ENCODE data around the gene MFSD12.
"Not testable (repeated sequence)": the region's sequence is repeated elsewhere in the genome, so short reads cannot be mapped to it uniquely, and the experiment has no call there.

Gene MFSD12

GRCh38 chr19:3513229-3514140 lies 43.9 kb downstream of the MFSD12 start:
- H3K27ac ChIP-seq (ENCODE audit: low read length), result no peak overlapping the region
- DNase-seq (ENCODE audit: low read depth, low spot score), result no peak
- no peak overlapping the region for H3K4me3 ChIP-seq (ENCODE audit: low read length)
- H3K36me3 ChIP-seq (ENCODE audit: control insufficient read depth, insufficient read depth, low read length), result peaks cover 2% of the 10 kb centered on the region; the same call in 1 of the 2 replicates
- peaks cover 3% of the 10 kb centered on the region for H3K4me1 ChIP-seq (ENCODE audit: control insufficient read depth, insufficient read depth, low read length)
- no CpG with 5 or more reads among the region's 23 CpGs for WGBS (ENCODE audit: insufficient coverage, insufficient read length)
- no peaks in the 10 kb centered on the region for H3K27me3 ChIP-seq (ENCODE audit: control insufficient read depth, insufficient read depth, low read length)
- H3K9me3 ChIP-seq (ENCODE audit: control insufficient read depth, insufficient read depth, low read length), result no peaks in the 10 kb centered on the region

DNA sequence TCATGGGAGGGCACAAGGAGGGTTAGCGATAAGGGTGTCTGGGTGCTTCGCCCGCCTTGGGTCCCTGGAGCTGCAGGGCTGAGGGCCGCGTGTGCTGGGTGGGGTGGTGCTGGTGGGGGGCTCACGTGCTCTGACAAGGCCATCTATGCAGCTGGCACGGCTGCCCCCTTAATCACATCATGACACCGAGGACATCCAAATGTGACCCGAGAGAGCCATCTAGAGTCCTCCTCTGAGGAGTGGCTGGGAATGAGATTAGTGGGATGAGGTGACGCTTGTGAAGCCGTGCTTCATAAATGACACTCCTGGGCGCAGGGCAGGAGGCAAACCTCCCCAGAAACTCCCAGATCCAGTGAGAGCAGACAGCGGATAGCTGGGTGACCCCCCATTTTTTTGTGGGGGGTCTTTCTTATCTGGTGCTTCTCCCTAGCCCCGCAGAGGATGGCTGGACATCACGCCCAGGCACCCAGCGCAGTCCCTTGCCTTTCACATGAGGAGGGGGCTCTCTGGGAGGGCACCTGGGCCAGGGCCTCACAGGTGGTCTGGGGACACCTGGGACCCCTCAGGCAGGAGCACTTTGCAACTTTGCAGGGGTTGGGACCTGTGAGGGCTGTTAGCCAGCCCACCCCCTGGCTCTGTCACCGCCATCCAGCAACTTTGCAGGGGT lies 44.7 kb downstream of the MFSD12 start:
- no peak overlapping the region for H3K4me3 ChIP-seq (ENCODE audit: low read length)
- H3K27me3 ChIP-seq (ENCODE audit: control insufficient read depth, insufficient read depth, low read length), result no peaks in the 10 kb centered on the region
- H3K27ac ChIP-seq (ENCODE audit: low read length), result no peak overlapping the region
- H3K9me3 ChIP-seq (ENCODE audit: control insufficient read depth, insufficient read depth, low read length), result no peaks in the 10 kb centered on the region
- peaks cover 3% of the 10 kb centered on the region; the same call in 1 of the 2 replicates for H3K4me1 ChIP-seq (ENCODE audit: control insufficient read depth, insufficient read depth, low read length)
- no peak for DNase-seq (ENCODE audit: low read depth, low spot score)
- no CpG with 5 or more reads among the region's 17 CpGs for WGBS (ENCODE audit: insufficient coverage, insufficient read length)
- peaks cover 2% of the 10 kb centered on the region; the same call in 1 of the 2 replicates for H3K36me3 ChIP-seq (ENCODE audit: control insufficient read depth, insufficient read depth, low read length)

DNA sequence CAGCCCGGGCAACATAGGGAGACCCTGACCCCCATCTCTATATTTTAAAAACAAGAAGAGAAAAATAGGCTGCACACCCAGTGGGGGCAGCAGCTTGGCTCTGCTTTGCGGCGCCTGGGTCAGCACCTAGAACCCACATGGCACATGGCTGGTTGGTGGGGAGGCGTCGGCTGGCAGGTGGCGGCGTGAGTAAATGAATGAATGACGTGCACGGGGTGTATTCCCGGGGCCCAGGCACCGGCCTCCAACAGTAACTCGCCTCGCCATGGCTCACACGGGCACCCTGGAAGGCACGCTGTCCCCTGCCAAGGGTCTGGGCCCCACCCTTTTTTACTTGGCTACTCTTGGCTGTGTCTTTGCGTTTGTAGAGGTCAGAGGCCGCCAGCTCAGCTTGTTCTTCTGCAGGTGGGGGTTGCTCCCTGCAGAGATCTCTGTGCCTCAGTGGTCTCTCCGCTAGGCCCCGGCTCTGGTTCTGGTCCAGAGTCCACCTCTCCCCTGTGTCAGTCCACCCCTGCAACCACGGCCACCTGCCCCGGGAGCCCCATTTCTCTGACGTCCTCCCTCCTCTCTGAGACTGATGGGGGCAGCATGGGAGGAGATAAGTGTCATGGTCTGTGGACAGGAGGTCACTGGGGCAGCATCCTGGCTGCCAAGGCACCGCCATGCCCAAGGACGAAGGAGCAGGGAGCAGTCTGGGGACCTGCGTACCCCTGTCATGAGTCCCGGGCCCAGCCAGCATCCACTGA lies 45.7 kb downstream of the MFSD12 start:
- no CpG with 5 or more reads among the region's 26 CpGs for WGBS (ENCODE audit: insufficient coverage, insufficient read length)
- Histone ChIP-seq H3K4me3 (ENCODE audit: low read length) (no peak overlapping the region), H3K36me3 (ENCODE audit: control insufficient read depth, insufficient read depth, low read length) (peaks cover 2% of the 10 kb centered on the region; the same call in 1 of the 2 replicates)

GRCh38 chr19:3510727-3511126 lies 46.7 kb downstream of the MFSD12 start:
- DNase-seq (ENCODE audit: low read depth, low spot score), result no peak
- H3K36me3 ChIP-seq (ENCODE audit: control insufficient read depth, insufficient read depth, low read length), result peaks cover 2% of the 10 kb centered on the region; the same call in 1 of the 2 replicates
- H3K4me1 ChIP-seq (ENCODE audit: control insufficient read depth, insufficient read depth, low read length), result peaks cover 1% of the 10 kb centered on the region; the same call in 1 of the 2 replicates
- no CpG with 5 or more reads among the region's 22 CpGs for WGBS (ENCODE audit: insufficient coverage, insufficient read length)
- no peaks in the 10 kb centered on the region for H3K27me3 ChIP-seq (ENCODE audit: control insufficient read depth, insufficient read depth, low read length)
- H3K9me3 ChIP-seq (ENCODE audit: control insufficient read depth, insufficient read depth, low read length), result no peaks in the 10 kb centered on the region
- no peak overlapping the region for H3K27ac ChIP-seq (ENCODE audit: low read length)
- no peak overlapping the region for H3K4me3 ChIP-seq (ENCODE audit: low read length)

More for the DNA sequence above, 45.7 kb downstream of the MFSD12 start:
- no peaks in the 10 kb centered on the region for H3K27me3 ChIP-seq (ENCODE audit: control insufficient read depth, insufficient read depth, low read length)
- no peak for DNase-seq (ENCODE audit: low read depth, low spot score)
- no peaks in the 10 kb centered on the region for H3K9me3 ChIP-seq (ENCODE audit: control insufficient read depth, insufficient read depth, low read length)
- peaks cover 3% of the 10 kb centered on the region; the same call in 1 of the 2 replicates for H3K4me1 ChIP-seq (ENCODE audit: control insufficient read depth, insufficient read depth, low read length)
- no peak overlapping the region for H3K27ac ChIP-seq (ENCODE audit: low read length)

- peaks cover 1% of the 10 kb centered on the region for H3K4me1 ChIP-seq (ENCODE audit: control insufficient read depth, insufficient read depth, low read length)
Measured at GRCh38 chr19:3509566-3509989, 47.8 kb downstream of the MFSD12 start.

GRCh38 chr19:3508771-3509535 lies 48.4 kb downstream of the MFSD12 start:
- Histone ChIP-seq H3K4me3 (ENCODE audit: low read length) (no peak overlapping the region), H3K4me1 (ENCODE audit: control insufficient read depth, insufficient read depth, low read length) (peaks cover 1% of the 10 kb centered on the region), H3K27ac (ENCODE audit: low read length) (no peak overlapping the region), H3K9me3 (ENCODE audit: control insufficient read depth, insufficient read depth, low read length) (no peaks in the 10 kb centered on the region), H3K27me3 (ENCODE audit: control insufficient read depth, insufficient read depth, low read length) (no peaks in the 10 kb centered on the region), H3K36me3 (ENCODE audit: control insufficient read depth, insufficient read depth, low read length) (peaks cover 2% of the 10 kb centered on the region; the same call in 1 of the 2 replicates)
- WGBS (ENCODE audit: insufficient coverage, insufficient read length), result no CpG with 5 or more reads among the region's 23 CpGs
- DNase-seq (ENCODE audit: low read depth, low spot score), result no peak

More at GRCh38 chr19:3509566-3509989, 47.8 kb downstream of the MFSD12 start:
- no CpG with 5 or more reads among the region's 15 CpGs for WGBS (ENCODE audit: insufficient coverage, insufficient read length)
- Histone ChIP-seq H3K27me3 (ENCODE audit: control insufficient read depth, insufficient read depth, low read length) (no peaks in the 10 kb centered on the region), H3K9me3 (ENCODE audit: control insufficient read depth, insufficient read depth, low read length) (no peaks in the 10 kb centered on the region), H3K36me3 (ENCODE audit: control insufficient read depth, insufficient read depth, low read length) (peaks cover 2% of the 10 kb centered on the region; the same call in 1 of the 2 replicates), H3K27ac (ENCODE audit: low read length) (no peak overlapping the region), H3K4me3 (ENCODE audit: low read length) (no peak overlapping the region)
- no peak for DNase-seq (ENCODE audit: low read depth, low spot score)

- not testable (repeated sequence) for H3K4me3 ChIP-seq (ENCODE audit: low read length); DNase-seq (ENCODE audit: low read depth, low spot score); H3K9me3 ChIP-seq (ENCODE audit: control insufficient read depth, insufficient read depth, low read length); H3K36me3 ChIP-seq (ENCODE audit: control insufficient read depth, insufficient read depth, low read length); H3K27ac ChIP-seq (ENCODE audit: low read length); H3K4me1 ChIP-seq (ENCODE audit: control insufficient read depth, insufficient read depth, low read length); H3K27me3 ChIP-seq (ENCODE audit: control insufficient read depth, insufficient read depth, low read length)
- WGBS (ENCODE audit: insufficient coverage, insufficient read length), result no CpG with 5 or more reads among the region's 18 CpGs
Measured at GRCh38 chr19:3508121-3508661, 49.2 kb downstream of the MFSD12 start.

DNA sequence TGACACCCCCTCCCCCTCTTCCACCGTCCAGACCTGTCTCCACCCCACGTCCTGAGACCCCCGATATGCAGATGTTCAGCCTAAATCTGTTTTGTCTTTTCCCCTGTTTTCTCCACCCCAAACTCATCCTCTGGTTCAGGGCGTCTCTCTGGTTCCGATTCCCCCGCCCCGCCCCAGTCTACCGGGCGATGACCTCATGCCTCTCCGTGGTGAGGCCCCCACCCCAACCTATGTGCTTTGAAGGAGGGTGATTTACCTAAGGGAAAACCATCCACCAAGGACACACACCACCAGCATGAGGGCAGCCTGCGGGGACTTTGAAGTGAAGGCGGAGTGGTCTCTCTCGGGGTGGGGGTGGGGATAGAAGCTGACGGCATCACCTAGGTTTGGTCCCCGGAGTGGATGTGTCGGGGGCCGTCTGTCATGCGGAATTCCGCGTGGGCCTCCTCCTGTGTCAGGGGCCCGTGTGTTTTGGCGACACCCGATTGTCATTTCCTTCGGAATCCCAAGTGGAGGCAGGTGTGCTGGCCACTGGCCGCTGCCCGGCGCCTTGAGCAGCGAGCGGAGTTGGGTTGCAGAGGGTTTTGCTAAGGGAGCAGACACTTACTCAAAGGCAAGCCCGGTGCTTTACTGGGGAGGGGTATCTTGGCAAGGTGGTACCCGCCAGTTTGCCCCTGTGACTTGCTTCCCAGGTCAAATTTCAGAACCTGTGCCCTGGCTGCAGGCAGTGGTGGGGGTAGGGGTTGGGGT lies 49.8 kb downstream of the MFSD12 start:
- no peak for DNase-seq (ENCODE audit: low read depth, low spot score)
- Histone ChIP-seq H3K4me1 (ENCODE audit: control insufficient read depth, insufficient read depth, low read length) (no peaks in the 10 kb centered on the region; the same call in none of the 2 replicates), H3K27me3 (ENCODE audit: control insufficient read depth, insufficient read depth, low read length) (no peaks in the 10 kb centered on the region), H3K9me3 (ENCODE audit: control insufficient read depth, insufficient read depth, low read length) (no peaks in the 10 kb centered on the region), H3K27ac (ENCODE audit: low read length) (no peak overlapping the region), H3K4me3 (ENCODE audit: low read length) (peak overlapping the region; percentile 70; the same call in 1 of the 2 replicates), H3K36me3 (ENCODE audit: control insufficient read depth, insufficient read depth, low read length) (peaks cover 2% of the 10 kb centered on the region; the same call in 1 of the 2 replicates)
- WGBS (ENCODE audit: insufficient coverage, insufficient read length), result no CpG with 5 or more reads among the region's 31 CpGs
